ENCODE data around the gene CFAP161.

The CFAP161 gene

DNA sequence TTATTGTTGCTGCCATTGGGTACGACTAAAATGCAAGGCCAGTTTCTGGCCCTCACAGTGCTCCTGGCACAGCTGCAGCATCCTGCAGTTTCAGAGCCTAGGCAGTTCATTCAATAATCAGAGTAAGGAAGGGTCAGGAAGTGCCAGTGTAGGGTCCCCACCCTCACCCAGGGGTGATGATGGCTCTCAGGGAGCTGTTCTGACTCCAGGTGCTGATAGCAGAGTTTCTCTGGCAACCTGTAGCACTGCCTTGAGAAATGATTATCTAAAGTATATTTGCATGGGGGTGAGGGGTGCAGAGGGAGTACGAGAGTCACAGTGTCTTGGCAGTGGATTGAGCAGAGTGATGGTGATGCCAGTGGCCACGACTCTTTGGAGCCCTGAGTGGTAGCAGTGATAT is 47.1 kb downstream of the CFAP161 start:
- Histone ChIP-seq H3K9ac (ENCODE audit: low read length) (no peak overlapping the region), H3K27ac (ENCODE audit: low read length) (no peak overlapping the region), H3K27me3 (replicated peaks; ENCODE audit: insufficient read depth, low read length) (no peaks in the 10 kb centered on the region), H4K20me1 (ENCODE audit: insufficient read depth, low read length) (no peaks in the 10 kb centered on the region), H3K4me1 (ENCODE audit: low read length) (no peaks in the 10 kb centered on the region), H3K4me3 (ENCODE audit: low read length) (no peak overlapping the region), H3F3A (ENCODE audit: insufficient read depth, low read length) (no peaks in the 10 kb centered on the region), H3K9me3 (replicated peaks; ENCODE audit: insufficient read depth, low read length) (no peaks in the 10 kb centered on the region), H2AFZ (ENCODE audit: low read length) (no peak overlapping the region), H3K79me2 (ENCODE audit: low read length) (no peaks in the 10 kb centered on the region), H3K36me3 (replicated peaks; ENCODE audit: insufficient read depth, low read length) (no peaks in the 10 kb centered on the region), H3K4me2 (ENCODE audit: low read depth, low read length) (no peak overlapping the region), H3K9me2 (replicated peaks; ENCODE audit: insufficient read depth, low read length) (no peaks in the 10 kb centered on the region)
- TF ChIP-seq EZH2 (optimal IDR thresholded peaks at IDR 0.05; ENCODE audit: low read depth, low read length) (no peak), EZH2phosphoT487 (IDR thresholded peaks at IDR 0.05; ENCODE audit: low read length) (no peak)
- TF ChIP-seq, protein P1, sequence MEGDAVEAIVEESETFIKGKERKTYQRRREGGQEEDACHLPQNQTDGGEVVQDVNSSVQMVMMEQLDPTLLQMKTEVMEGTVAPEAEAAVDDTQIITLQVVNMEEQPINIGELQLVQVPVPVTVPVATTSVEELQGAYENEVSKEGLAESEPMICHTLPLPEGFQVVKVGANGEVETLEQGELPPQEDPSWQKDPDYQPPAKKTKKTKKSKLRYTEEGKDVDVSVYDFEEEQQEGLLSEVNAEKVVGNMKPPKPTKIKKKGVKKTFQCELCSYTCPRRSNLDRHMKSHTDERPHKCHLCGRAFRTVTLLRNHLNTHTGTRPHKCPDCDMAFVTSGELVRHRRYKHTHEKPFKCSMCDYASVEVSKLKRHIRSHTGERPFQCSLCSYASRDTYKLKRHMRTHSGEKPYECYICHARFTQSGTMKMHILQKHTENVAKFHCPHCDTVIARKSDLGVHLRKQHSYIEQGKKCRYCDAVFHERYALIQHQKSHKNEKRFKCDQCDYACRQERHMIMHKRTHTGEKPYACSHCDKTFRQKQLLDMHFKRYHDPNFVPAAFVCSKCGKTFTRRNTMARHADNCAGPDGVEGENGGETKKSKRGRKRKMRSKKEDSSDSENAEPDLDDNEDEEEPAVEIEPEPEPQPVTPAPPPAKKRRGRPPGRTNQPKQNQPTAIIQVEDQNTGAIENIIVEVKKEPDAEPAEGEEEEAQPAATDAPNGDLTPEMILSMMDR (IDR thresholded peaks at IDR 0.05; ENCODE audit: low read length) = no peak
- DNase-seq = no peak

DNA sequence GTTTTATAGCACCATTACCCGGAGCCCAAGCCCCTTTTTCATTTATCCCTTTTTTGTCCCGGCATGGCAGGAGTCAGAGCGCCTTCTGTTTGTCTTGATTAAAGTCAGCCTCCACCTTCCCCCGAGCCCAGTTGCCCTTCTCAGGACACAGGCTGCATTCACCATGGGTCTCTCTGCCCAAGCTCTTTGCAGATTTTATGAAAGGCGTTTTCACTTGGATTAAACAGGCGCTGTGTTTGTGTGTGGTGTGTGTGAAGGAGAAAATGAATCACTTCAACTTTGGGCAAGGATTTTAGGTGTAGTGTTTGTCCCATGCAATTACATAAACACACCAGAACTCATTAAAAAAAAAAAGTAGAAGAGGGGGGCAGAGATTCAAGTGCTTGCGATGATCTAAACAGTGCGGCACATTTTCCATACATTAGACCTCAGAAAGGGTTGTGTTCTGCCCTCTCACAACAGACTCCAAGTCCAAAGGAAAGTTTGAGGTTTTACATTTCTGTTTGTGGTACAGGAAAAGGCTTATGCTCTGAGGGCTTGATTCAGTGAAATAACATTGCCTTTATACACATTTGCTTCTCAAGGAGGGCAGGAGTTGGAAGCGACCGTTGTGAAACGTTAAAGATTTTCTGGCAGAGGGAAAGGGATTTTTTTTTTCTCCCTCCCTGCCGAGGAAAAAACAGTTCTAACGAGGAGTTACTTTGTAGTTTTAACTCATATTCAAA is 48.1 kb downstream of the CFAP161 start:
- Histone ChIP-seq H3K27ac (ENCODE audit: low read length) (no peak overlapping the region), H3K36me3 (replicated peaks; ENCODE audit: insufficient read depth, low read length) (no peaks in the 10 kb centered on the region), H3K9ac (ENCODE audit: low read length) (no peak overlapping the region), H2AFZ (ENCODE audit: low read length) (no peak overlapping the region), H3K4me1 (ENCODE audit: low read length) (no peaks in the 10 kb centered on the region), H3K27me3 (replicated peaks; ENCODE audit: insufficient read depth, low read length) (no peaks in the 10 kb centered on the region), H3K9me3 (replicated peaks; ENCODE audit: insufficient read depth, low read length) (no peaks in the 10 kb centered on the region), H4K20me1 (ENCODE audit: insufficient read depth, low read length) (no peaks in the 10 kb centered on the region), H3K9me2 (replicated peaks; ENCODE audit: insufficient read depth, low read length) (no peaks in the 10 kb centered on the region), H3K4me3 (ENCODE audit: low read length) (no peak overlapping the region), H3F3A (ENCODE audit: insufficient read depth, low read length) (no peaks in the 10 kb centered on the region), H3K79me2 (ENCODE audit: low read length) (no peaks in the 10 kb centered on the region), H3K4me2 (ENCODE audit: low read depth, low read length) (no peak overlapping the region)
- TF ChIP-seq, protein P1 (IDR thresholded peaks at IDR 0.05; ENCODE audit: low read length) = no peak
- DNase-seq = no peak

DNA sequence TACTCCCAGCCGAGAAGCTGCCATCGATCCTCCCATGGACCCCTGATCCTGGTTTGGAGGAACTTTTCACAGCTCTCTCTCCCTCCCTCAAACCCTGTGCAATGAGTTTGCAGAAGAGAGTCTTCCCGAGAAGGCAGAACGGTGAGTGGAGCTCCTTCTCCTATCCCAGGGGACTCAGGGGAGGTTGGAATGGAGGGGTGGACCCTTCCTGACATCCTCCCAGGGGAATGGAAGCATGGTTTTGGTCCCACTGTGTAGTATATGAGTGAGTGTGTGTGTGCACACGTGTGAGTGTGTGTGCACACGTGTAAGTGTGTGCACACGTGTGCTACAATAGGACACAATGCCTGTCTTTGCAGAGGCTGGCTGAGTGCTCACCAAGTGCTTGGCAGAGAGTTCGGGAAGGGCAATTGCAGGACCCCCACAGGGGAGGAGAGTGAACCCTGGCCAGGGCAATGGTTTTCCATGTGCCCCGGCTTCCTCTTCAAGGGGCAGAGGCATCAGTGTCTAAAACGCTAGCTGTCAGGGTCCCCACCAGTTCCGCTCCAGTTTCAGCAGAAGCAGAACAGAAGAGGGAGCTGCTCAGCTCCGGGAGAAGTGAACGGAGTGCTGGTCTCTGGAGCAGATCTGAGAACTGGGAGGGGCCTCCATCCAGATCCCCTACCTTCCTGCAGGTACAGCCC is 48.8 kb downstream of the CFAP161 start:
- no peaks in the 10 kb centered on the region for H3F3A ChIP-seq (ENCODE audit: insufficient read depth, low read length)
- no peaks in the 10 kb centered on the region for H3K9me3 ChIP-seq (replicated peaks; ENCODE audit: insufficient read depth, low read length)
- H3K79me2 ChIP-seq (ENCODE audit: low read length) = no peaks in the 10 kb centered on the region
- H3K9ac ChIP-seq (ENCODE audit: low read length) = no peak overlapping the region
- H3K4me3 ChIP-seq (ENCODE audit: low read length) = no peak overlapping the region
- no peaks in the 10 kb centered on the region for H4K20me1 ChIP-seq (ENCODE audit: insufficient read depth, low read length)
- H3K27ac ChIP-seq (ENCODE audit: low read length) = no peak overlapping the region
- H3K9me2 ChIP-seq (replicated peaks; ENCODE audit: insufficient read depth, low read length) = no peaks in the 10 kb centered on the region
- no peak overlapping the region for H3K4me2 ChIP-seq (ENCODE audit: low read depth, low read length)
- H3K27me3 ChIP-seq (replicated peaks; ENCODE audit: insufficient read depth, low read length) = no peaks in the 10 kb centered on the region
- no peak overlapping the region for H2AFZ ChIP-seq (ENCODE audit: low read length)
- no peak for DNase-seq
- no peaks in the 10 kb centered on the region for H3K36me3 ChIP-seq (replicated peaks; ENCODE audit: insufficient read depth, low read length)
- no peaks in the 10 kb centered on the region for H3K4me1 ChIP-seq (ENCODE audit: low read length)
- TF ChIP-seq EZH2 (optimal IDR thresholded peaks at IDR 0.05; ENCODE audit: low read depth, low read length) = no peak
- TF ChIP-seq EZH2phosphoT487 (IDR thresholded peaks at IDR 0.05; ENCODE audit: low read length) = no peak
- TF ChIP-seq, protein P1 (IDR thresholded peaks at IDR 0.05; ENCODE audit: low read length) = no peak
